Hepatic stellate cell (primary cell): ENCODE data around the gene OTOP1.
"Not testable (repeated sequence)": the region's sequence is repeated elsewhere in the genome, so short reads cannot be mapped to it uniquely, and the experiment has no call there.

Source experiments
- DNase-seq: peaks from one replicate; pipeline ENCODE4 v3.0.0; 2011; ENCODE audit warnings: low spot score

OTOP1 gene

GRCh38 chr4:4233610-4234009, 6.9 kb upstream of the OTOP1 start:
- DNase-seq: no peak

DNA sequence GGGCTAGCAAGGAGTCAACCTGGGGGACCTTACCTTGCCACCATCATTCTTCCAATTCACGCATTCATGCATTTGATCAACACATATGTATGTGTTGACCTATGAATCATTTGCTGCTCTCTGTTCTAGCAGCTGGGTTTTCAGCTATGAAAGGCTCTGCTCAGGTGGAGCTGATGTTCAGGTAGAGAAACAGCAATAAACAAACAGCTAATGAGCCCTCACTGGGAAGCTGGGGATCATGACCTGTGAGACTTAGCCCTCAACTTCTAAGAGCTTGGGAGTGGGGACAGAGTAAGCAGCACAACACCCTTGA, 1.6 kb upstream of the OTOP1 start:
- no peak for DNase-seq

DNA sequence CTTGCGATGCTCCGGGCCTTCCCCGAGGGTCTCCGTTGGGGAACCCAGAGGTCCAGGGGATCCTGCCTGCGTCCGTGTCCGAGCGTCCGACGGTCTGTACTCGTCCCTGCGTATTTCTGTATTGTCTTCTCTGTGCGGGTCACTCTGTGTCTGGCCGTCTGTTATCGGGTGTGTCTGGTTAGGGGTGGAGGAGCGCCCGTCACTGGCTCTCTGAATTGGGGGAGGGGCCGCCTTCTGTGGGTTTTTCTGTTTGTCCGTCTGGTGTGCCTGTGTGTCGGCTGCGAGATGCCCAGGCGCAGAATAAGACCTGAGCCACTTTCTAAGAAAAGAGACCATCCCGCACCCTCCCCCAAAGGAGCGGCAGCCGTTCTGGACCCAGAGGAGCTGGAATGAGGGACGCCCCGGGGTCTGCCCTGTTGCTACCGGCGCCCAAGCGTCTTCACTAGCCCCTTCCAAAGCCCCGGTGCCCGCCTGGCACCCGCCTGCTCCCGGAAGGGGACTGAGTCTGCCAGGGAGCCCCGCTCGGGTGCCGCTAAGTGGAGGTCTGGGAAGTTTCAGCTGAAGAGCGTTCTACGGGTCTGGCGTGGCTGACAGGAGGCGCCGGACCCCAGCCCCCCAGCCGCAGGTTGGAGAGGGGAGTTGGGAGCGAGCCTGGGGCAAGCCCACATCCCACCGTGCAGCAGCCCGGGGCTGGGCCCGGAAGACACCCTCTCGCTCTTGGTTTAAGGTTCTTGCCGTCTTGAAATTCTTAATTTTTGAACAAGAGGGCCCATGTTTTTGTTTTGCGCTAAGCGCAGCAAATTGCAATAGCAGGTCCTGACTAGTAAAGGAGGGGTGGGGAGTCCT, 1.0 kb upstream of the OTOP1 start:
- no peak for DNase-seq

GRCh38 chr4:4225915-4226605, 669 bp downstream of the OTOP1 start:
- DNase-seq: no peak

DNA sequence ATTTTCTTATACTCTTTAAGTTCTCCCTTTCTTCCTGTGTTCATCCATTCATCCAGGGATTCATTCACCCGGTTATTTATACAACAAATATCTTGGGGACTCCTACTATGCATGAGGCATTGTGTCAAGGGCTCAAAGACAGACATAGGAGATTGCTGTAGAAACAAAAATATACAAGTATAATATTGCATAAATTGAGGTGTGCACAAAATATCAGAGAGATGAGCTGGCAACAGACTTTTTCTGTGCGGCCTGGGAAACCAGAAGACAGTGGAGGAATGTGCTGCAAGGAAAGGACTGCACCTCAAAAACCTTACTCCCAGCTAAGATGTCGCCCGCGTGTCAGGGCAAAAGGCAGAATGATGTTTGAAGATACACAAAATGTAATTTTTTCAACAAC, 9.6 kb downstream of the OTOP1 start:
- no peak for DNase-seq

DNA sequence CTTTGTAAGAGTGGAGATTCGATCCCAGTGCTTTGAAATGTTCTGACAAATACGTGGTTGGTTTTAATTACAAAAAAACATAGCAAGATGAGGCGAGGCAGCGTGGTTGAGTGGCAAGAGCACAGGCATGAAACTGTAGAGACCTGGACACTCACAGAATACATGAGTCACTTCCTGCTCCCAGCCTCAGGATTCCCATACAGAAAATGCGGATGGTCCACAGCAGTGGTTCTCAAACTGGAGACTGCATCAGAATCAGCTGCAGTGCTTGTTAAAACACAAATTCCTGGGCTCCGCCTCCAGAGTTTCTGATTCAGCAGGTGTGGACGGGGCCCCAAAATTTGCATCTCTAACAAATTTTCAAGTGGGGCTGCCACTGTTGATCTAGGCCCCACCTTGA, 10.1 kb downstream of the OTOP1 start:
- DNase-seq: peak; percentile 20

- not testable (repeated sequence) for DNase-seq
Observed at GRCh38 chr4:4213674-4214073, 13.1 kb downstream of the OTOP1 start.

- DNase-seq: no peak
Observed at GRCh38 chr4:4206204-4206603, 20.5 kb downstream of the OTOP1 start.

- no peak for DNase-seq
Observed at GRCh38 chr4:4204401-4204745, 22.4 kb downstream of the OTOP1 start.

DNA sequence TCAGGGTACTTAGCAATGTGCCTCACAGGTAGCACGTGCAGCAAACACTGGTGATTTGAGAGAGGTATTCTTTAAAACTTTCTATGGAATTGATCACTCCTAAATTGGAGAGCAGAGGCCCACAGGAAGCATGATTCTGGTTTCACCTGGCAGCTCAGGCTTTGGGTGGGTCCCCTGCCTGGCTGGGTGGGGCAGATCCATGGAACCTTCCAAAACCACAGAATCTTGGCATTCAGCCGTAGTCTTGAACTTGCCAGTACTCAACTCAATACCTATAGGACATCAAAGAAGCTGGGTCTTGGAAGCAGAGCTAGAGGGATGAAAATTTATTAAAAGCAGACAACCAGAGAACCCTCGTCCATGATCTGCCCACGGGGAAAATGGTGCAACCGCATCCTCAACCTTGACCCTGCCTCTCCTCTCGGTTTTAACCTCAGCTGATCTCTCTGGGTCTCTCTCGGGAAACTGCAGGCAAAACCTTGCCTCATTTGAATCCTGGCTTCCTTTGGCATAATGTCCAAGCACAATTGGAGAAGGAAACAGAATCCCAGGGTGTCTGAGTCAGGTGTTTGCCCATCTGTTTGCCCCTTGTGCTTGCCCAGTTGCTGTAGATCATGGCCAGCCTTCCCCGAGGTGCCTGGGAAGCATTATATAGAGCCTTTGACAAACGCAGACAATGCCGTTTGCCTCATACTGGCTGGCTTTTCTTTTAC, 22.9 kb downstream of the OTOP1 start:
- no peak for DNase-seq

- no peak for DNase-seq
Observed at GRCh38 chr4:4202510-4202909, 24.2 kb downstream of the OTOP1 start.

GRCh38 chr4:4200624-4201023, 26.1 kb downstream of the OTOP1 start:
- DNase-seq: no peak

GRCh38 chr4:4195354-4195753, 31.4 kb downstream of the OTOP1 start:
- DNase-seq: no peak

DNA sequence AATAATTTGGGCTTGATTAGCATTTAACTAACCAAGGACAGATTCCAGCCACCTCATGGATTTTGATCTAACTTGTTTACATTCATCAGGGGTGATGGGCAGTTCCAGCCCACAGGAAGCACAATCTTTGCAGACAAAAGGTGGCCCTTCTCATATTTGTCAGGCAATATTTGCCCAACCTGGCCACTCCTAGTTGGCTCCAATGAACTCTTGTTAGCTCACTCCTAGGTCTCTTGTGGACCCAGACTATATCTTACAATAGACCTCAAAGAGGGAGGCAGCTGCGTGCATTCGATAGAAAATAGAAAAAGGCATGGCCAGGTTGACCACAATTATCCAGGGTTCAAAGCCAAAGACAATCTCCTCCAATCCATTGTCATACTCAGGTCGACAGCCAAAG, 38.2 kb downstream of the OTOP1 start:
- DNase-seq: not testable (repeated sequence)

DNA sequence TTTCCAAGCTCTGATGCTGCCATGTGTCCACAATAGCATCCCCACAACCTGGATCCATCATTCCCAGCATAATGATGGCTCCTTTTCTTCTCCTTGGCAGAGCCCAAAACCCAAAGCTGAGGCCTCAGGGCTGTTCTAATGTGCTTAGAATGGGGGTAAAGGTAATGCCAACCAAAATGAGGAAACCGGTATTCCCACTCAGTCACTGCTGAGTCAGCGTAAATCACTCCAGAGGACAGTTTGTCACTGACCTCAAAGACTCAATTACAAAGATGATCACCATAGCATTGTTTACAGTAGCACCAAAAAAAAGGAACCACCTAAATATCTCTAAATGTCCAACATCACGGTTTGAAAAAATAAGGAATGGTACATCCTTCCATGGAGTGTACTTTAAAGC, 41.2 kb downstream of the OTOP1 start:
- DNase-seq: no peak

DNA sequence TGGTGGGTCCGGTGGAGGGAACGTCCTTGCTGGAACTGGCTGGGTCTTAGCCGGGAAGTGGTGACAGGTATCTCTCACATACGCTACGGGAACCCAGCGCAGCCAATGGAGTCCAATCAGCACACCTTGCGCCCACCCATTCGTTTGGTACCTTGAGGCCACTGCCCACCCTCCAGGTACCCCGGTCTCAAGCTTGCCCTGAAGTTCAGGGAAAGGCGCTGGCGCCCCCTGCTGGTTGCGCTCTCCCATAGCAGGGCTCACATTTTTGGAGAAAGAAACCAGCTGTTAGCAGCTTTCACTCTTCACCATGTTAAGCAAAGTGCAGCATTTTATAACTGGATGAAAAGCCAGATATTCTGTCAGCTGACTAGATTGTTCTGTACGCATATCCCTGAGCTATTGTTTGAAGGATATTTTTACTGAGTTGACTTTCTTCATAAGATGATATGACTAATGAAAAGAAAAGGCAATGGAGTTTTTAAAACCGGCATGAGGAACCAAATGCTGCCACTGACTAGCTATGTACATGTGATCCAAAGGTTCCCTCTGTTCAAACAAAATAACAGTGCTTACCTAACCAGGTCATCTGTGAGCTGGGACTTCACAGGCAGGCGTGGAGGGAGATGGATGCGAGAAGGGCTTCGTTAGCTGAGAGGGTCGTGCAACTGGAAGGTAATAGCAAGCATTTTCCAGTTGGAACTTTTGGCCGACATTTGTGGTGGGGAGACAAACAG, 43.7 kb downstream of the OTOP1 start:
- peak; percentile 6 for DNase-seq

GRCh38 chr4:4170596-4171150, 56.1 kb downstream of the OTOP1 start:
- DNase-seq: no peak

- DNase-seq: not testable (repeated sequence)
Observed at GRCh38 chr4:4167981-4168780, 58.5 kb downstream of the OTOP1 start.

DNA sequence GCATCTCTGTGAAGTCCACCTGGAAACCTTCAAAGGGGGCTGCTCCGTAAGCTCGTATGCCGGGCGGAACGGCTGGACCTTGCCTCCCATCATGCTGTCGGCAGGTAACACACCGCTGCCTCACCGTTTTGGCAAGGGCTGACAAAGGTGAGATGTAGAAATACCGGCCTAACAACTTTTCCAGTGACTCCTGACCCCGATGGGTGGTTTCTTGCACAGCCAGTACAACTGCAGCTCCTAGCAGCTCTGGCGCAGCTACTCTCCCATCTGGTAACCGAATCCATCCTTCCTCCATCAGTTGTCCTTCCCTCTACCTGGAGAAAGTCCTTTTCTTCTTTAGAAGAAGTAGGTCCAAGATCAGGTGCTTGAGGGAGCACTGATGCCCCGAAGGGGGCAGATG, 59.7 kb downstream of the OTOP1 start:
- not testable (repeated sequence) for DNase-seq

DNA sequence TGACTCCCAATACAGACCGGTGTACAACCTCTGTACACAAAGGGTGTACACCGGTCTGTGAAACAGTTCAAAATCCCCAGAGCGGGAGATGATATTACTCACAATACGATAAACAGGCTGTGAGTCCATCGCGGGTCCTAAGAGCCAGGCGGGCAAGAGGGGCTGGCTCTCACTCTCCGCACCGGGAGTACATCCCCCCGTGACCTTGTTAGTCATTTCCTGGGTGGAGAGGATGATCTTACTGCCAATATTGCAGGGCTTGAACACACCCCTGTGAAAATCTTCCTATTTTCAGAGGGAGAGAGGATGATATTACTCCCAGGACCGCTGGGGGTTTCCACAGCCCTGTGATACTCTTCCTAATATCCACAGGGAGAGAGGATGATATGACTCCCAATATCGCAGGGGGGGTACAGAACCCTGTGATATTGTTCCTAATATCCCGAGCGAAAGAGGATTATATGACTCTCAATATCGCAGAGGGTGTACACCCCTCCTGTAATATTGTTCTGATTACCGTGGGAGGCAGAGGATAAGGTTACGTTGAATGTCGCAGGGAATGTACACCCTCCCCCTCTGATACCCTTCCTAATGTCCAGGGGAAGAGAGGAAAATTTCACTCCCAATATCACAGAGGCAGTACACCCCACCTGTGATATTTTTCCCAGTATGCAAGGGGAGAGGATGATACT, 60.9 kb downstream of the OTOP1 start:
- not testable (repeated sequence) for DNase-seq
